Measurements from ENCODE around the gene SLC6A6. TPM values are rescaled to one million over a fixed set of nuclear protein-coding genes. Genes with fewer than 3 reads are reported as not detected.

Gene SLC6A6
- total and polyA plus RNA-seq, 10 of the 15 experiments (the other 5 are each of a cell fraction or from before 2014, with no cell fraction given) = 5.6 to 47.0 (median 20.2) TPM

DNA sequence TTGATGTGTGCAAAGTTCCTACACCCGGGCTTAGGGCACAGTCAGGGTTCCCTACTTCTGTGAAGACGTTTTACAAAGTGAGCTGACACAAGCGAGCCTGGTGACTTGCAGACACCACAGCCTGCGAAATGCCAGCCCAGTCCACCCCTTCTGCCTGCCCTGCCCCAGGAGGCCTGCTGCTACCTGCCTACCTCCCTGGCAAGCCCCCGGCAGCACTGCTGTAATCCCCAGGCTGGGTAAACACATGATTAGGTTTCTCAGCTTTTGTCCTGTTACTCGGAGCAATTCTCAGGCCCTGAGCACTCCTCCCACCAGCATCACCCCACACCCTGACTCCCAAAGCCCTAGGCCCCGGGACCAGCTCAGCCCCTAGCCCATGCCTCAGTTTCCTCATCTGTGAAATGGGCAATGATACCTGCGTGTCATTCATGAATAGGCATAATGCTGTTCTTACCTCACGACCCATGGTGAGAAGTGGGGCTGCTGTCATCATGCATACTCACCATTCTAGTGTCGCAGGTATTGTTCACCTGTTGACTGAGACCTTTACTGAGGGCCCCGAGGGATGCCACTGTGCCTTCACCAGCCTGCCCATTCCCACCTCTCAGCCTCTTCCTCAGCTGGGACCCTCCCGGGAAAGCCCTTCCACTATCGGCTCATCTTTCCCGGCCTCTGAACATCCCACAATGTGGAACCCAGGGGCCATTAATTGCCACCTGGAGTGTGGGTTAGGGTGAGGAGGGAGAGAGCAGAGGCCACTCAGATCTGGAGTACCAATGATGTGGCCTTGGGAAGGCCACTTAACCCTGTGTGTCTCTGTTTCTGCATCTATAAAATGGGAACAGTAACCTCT is 31.5 kb upstream of the SLC6A6 start (continued):
- no peak for TF ChIP-seq CBFB (IDR thresholded peaks at IDR 0.05; ENCODE audit: low read depth)
- no peak for TF ChIP-seq EP300 (IDR thresholded peaks at IDR 0.05; ENCODE audit: borderline replicate concordance in 1 of 2, control insufficient read depth in 1 of 2, low read depth in 2 of 2, low read length in 2 of 2)
- TF ChIP-seq PAX5 (IDR thresholded peaks at IDR 0.05; ENCODE audit: borderline replicate concordance, low read depth, low read length) = no peak
- TF ChIP-seq MXI1 (IDR thresholded peaks at IDR 0.05; ENCODE audit: low read depth, low read length) = no peak
- no peak for TF ChIP-seq ZNF274 (IDR thresholded peaks at IDR 0.05; ENCODE audit: insufficient read depth, insufficient read length)

DNA sequence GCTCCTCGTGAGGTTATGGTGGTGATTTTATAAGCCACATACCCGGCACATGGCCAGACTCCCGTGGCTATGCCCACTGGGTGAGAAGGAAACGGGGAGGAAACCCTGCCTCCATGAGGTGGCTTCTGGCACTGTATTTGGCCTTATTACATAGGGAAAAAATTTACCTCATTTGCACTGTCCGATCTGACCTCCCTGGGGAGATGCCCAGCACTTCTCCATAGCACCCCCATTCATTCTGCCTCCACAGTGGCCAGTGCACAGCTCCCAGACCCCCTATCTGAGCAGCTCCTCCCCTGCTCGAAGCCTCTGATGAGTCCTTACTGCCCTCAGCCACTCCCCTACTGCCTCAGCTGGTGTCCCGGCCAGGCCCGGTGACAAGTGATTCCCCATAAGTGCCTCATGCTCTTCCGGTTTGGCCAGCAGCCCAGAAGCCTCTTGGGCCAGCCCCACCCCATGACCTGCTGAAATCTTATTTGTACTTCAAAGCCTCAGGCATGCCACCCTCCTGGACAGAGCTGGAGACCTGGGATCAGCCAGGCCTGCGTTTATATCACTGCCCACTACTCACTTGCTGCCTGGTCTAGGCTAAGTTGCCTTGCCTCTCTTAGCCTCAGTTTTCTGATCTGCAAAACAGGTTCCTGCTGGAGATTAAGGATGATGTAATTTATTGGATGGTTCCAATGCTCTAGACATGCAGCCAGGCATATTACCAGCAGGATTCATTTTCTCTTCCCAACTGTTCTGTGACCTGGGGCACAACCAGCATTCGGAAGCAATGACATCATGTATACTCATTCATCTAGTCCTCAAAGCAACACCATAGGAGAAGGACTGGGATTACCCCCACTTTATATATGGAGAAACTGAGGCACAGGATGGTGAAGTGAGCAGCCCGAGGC is 30.6 kb upstream of the SLC6A6 start:
- 27% methylated on average over 12 of the region's 12 CpGs for WGBS (ENCODE audit: insufficient coverage, insufficient replicate concordance, low lambda C conversion rate, missing lambda C conversion rate)
- ChIA-PET SMC1A (ENCODE audit: uncharacterized antibody, unreplicated experiment) (interaction anchor here (0.7 kb wide), 1 partner anchor 33 kb away, joined by 3 read pairs; no protein-coding TSS in a partner anchor), RAD21 (ENCODE audit: unreplicated experiment) (no interaction called here), POLR2A (no interaction called here), CTCF (no interaction called here)
- Histone ChIP-seq H3K36me3 (ENCODE audit: control insufficient read depth in 2 of 2, insufficient read depth in 2 of 2, low read length in 1 of 2) (no peaks in the 10 kb centered on the region), H4K20me1 (ENCODE audit: control insufficient read depth, insufficient read depth) (no peaks in the 10 kb centered on the region), H3K9ac (ENCODE audit: control insufficient read depth, insufficient read depth, low read length) (no peak overlapping the region), H3K9me3 (replicated peaks; ENCODE audit: control insufficient read depth, insufficient read depth, low read length) (no peaks in the 10 kb centered on the region), H3K27ac (ENCODE audit: control insufficient read depth, insufficient read depth) (no peak overlapping the region), H3K4me1 (ENCODE audit: control insufficient read depth, insufficient read depth, low read length) (no peaks in the 10 kb centered on the region; the same call in 1 of the 2 replicates), H3K4me3 (no peak overlapping the region), H3K27me3 (replicated peaks in 1 of 2; ENCODE audit: control insufficient read depth in 2 of 2, insufficient read depth in 2 of 2, low read length in 1 of 2) (no peaks in the 10 kb centered on the region; a peak in 1 of 4 replicates), H2AFZ (ENCODE audit: control insufficient read depth, low read depth, low read length) (no peak overlapping the region; the same call in 1 of the 2 replicates), H3K79me2 (ENCODE audit: control insufficient read depth, insufficient read depth, low read length) (no peaks in the 10 kb centered on the region), H3K4me2 (ENCODE audit: control insufficient read depth, insufficient read depth) (no peak overlapping the region)
- FAIRE-seq = no peak
- in situ Hi-C loops (cut with MboI) = no loop called here
- TF ChIP-seq POU2F2 (IDR thresholded peaks at IDR 0.05; ENCODE audit: borderline replicate concordance, low read depth, low read length) = no peak
- 0 out of 2 replicates have a peak, but pooled peaks have one; percentile 20 for TF ChIP-seq ATF7 (IDR thresholded peaks at IDR 0.05; ENCODE audit: low read depth)
- intact Hi-C loops (cut with micrococcal nuclease; ENCODE audit: unreplicated experiment) = no loop called here
- DNase-seq (ENCODE audit: low read depth, low spot score) = no peak
- BruUV-seq (replicated peaks) = no TSS peak
- ATAC-seq = peak; percentile 76

All from GM12878 (cell line).